ENCODE data around the gene SFI1.

DNA sequence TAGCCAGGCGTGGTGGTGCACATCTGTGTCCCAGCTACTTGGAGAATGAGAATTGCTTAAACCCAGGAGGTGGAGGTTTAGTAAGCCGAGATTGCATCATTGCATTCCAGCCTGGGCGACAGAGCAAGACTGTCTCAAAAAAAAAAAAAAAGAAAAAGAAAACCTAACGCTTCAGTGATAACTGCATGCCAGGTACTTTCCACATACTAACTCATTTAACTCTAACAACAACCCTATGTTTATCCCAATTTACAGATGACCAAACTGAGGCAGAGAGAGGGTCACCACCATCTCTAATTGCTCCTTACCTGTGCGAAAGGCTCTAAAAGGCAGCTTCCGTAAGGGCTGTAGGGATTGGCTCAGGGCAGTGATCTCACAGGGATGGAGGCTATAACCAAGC, 154.1 kb downstream of the SFI1 start:
- TF ChIP-seq, protein P1, sequence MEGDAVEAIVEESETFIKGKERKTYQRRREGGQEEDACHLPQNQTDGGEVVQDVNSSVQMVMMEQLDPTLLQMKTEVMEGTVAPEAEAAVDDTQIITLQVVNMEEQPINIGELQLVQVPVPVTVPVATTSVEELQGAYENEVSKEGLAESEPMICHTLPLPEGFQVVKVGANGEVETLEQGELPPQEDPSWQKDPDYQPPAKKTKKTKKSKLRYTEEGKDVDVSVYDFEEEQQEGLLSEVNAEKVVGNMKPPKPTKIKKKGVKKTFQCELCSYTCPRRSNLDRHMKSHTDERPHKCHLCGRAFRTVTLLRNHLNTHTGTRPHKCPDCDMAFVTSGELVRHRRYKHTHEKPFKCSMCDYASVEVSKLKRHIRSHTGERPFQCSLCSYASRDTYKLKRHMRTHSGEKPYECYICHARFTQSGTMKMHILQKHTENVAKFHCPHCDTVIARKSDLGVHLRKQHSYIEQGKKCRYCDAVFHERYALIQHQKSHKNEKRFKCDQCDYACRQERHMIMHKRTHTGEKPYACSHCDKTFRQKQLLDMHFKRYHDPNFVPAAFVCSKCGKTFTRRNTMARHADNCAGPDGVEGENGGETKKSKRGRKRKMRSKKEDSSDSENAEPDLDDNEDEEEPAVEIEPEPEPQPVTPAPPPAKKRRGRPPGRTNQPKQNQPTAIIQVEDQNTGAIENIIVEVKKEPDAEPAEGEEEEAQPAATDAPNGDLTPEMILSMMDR (IDR thresholded peaks at IDR 0.05) = no peak
- no peak for TF ChIP-seq POLR2A (IDR thresholded peaks at IDR 0.05)
- TF ChIP-seq POLR2AphosphoS5 (IDR thresholded peaks at IDR 0.05) = no peak
- TF ChIP-seq EP300 (IDR thresholded peaks at IDR 0.05) = no peak
